Brain pericyte (primary cell): ENCODE measurements around the gene FBXW8.

Experiments used
- DNase-seq: peaks from one replicate; pipeline ENCODE4 v3.0.0-alpha.2; 2012; ENCODE audit warnings: low read depth, low spot score

FBXW8 gene

GRCh38 chr12:117037289-117038022 lies 126.7 kb downstream of the FBXW8 start:
- DNase-seq: no peak

GRCh38 chr12:117038023-117038680 lies 127.4 kb downstream of the FBXW8 start:
- DNase-seq: no peak

GRCh38 chr12:117038919-117039318 lies 128.2 kb downstream of the FBXW8 start:
- no peak for DNase-seq

GRCh38 chr12:117039891-117040309 lies 129.2 kb downstream of the FBXW8 start:
- no peak for DNase-seq

DNA sequence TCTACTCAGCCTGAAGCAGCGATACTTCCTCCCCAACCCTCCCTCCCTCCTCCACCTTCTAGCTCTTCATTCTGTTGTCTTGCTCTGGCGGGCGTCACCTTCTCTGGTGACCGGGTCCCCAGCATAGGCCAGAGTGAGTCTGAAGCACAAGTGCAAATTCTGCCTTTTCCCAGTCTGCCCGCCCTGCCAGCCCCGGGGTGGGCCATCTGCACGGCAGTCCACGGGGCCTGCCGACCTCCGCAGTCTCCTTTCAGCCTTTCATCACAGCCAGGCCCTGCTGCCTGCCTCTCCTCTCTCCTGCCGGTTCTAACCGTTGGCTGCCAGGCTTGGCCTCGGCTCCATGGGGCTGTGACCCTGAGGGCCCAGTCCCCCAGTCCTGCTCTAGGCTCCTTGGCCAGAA lies 129.7 kb downstream of the FBXW8 start:
- DNase-seq: no peak

- no peak for DNase-seq
Measured at GRCh38 chr12:117041798-117042170, 131.0 kb downstream of the FBXW8 start.

DNA sequence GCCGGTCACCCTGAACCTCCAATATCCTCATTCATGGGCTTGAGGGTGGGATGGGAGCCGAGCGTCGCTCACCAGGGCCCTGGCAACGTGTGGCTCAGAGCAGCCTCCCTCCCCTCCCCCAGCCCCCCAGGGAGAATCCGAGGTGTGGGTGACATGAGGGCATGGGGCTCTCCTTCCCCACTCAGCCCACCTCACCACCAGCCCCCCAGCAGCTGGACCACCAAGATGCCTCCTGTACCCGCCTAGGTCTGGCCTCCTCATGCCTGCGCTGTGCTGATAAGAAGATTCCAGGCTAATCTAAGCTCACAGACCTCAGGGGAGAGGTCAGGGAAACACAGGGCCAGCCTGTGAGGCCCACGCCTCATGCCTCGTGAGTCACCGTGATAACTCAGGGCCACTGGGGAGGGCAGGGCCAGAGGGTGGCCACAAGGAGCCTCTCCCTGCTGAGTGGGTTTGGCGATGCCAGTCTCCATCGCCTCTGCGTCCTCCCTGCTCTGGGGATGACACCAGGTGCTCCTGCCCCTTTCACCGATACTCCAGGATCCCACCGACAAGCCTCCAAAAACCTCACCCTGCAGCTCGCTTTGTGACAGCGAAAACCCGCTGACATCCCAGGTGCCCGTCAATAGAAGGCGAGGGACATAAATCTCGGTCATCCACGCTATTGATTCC lies 131.6 kb downstream of the FBXW8 start:
- no peak for DNase-seq

- DNase-seq: no peak
Measured at GRCh38 chr12:117042862-117043261, 132.1 kb downstream of the FBXW8 start.

DNA sequence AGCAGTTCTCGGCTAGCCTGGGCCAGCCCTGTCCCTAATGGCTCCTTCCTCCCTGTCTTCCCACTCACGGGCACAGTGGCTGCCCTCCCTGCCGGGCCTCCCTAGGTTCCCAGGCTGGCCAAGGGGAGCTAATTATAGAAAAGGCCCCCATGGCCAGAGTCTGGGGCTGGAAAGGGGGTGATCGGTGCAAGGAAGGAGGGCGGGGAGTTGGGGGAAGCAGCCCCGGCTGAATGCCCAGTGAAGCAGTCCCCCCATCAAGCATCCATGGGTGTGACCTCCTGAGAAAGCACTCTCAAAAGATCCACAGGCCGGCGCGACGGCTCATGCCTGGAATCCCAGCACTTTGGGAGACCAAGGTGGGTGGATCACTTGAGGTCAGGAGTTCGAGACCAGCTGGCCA lies 133.6 kb downstream of the FBXW8 start:
- no peak for DNase-seq

DNA sequence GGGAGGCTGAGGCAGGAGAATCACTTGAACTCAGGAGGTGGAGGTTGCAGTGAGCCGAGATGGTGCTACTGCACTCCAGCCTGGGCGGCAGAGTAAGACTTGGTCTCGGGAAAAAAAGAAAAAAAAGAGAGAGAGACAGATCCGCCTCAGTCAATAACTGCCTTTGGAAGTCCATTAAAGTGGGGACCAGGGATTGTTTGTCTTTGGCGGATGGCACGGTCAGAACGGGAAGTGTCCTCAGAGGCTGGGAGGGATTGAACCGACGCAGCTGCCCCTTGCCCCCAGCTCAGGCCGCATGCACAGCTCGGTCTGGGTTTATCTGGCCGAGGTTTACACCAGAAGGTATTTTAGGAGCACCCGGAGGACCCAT lies 134.0 kb downstream of the FBXW8 start:
- DNase-seq: no peak

GRCh38 chr12:117045160-117046010 lies 134.6 kb downstream of the FBXW8 start:
- DNase-seq: no peak

GRCh38 chr12:117046011-117046369 lies 135.2 kb downstream of the FBXW8 start:
- no peak for DNase-seq

GRCh38 chr12:117046425-117046824 lies 135.7 kb downstream of the FBXW8 start:
- DNase-seq: no peak

GRCh38 chr12:117046861-117047530 lies 136.2 kb downstream of the FBXW8 start:
- no peak for DNase-seq

DNA sequence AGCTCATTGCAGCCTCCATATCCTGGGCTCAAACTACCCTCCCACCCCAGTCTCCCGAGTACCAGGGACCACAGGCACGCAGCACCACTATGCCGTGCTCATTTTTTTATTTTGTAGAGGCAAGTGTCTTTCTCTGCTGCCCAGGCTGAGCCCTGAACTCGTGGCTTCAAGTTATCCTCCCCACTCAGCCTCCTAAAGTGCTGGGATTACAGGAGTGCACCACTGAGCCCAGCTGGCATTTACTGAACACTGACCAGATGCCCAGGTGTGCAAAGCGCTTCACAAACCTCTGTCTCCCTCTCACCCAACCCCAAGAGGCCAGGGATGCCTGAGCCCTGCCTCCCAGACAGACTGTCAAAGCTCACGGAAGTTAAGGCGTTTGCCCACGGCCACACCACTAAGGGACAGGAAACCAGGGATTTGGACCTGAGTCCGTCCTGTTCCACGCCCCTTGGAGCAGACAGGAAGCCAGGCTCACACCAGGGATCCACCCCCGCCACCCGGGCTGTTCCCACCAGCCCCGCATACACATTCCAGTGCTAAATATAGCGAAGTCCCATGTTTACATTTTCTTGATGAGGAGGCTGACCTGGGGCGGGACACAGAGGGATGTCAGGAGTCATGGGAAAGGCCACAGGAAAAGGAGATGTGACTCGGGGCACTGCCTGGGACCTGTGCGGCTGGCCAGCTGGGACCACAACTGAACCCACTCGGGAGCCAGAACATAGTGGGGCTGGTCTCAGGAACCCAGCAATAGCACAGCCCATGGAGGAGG lies 137.2 kb downstream of the FBXW8 start:
- no peak for DNase-seq

DNA sequence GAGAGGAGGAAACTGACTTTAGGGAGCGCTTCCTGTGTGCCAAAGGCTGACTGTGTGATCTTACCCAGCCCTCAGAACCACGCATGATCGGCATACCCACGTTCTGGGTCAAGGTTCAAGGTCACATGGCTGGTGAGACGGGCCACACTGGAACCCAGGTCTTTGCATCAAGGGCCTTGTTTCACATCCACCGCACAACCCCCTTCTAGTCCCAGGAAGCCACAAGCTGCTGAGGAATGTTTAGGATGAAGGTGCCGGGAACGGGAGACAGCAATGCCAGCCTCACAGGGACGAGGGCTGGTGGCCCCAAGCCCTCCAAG lies 137.8 kb downstream of the FBXW8 start:
- no peak for DNase-seq

- DNase-seq: no peak
Measured at GRCh38 chr12:117049295-117049694, 138.5 kb downstream of the FBXW8 start.

GRCh38 chr12:117050060-117050459 lies 139.3 kb downstream of the FBXW8 start:
- no peak for DNase-seq

DNA sequence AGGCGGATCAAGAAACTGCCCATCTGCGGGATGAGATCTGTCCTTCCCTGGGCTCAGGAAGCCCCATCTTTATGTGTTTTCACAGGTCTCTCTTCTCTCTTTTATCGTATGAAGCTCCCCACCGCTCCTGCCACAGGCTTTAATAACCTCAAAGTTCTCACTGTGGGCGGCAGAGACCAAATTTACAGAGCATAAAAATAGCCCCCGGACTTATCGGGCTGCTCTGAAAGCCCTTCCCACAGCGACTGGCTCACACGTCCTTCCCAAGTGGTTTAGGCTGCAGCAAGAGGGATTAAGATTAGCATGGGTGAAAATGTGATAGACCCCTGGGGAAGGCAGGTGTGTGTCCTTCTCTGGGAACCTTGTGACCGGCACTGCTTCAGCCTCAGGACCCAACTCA lies 140.6 kb downstream of the FBXW8 start:
- DNase-seq: no peak

- no peak for DNase-seq
Measured at GRCh38 chr12:117052386-117053049, 141.8 kb downstream of the FBXW8 start.

DNA sequence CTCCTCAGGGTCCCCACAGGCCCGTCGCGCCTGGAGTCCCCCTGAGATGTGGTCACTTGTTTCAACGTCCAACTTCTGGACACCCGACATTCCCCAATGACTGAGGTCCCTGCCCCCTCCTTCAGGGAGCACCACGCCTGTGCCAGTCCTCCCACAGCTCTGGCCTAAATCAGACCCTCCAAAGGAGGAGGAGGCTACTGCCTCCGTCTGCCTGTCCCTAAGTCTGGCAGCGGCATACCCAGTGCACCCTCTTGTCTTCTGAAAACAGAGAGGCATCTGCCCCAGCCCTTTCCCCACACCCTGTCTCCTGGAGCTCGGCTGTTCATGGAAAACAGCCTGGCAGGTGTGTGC lies 142.3 kb downstream of the FBXW8 start:
- DNase-seq: no peak
